GM06990 (cell line): ENCODE results near the gene PTGR2.
"Not testable (repeated sequence)": the region's sequence is repeated elsewhere in the genome, so short reads cannot be mapped to it uniquely, and the experiment has no call there.

Experiments used
- DNase-seq: peaks from one replicate; pipeline ENCODE4 v3.0.0-alpha.2; 2011; ENCODE audit not compliant: insufficient read length; ENCODE audit errors: extremely low read depth
- H3K27me3 ChIP-seq: replicated peaks from 2 replicates; pipeline ENCODE4 v1.6.0; 2011; ENCODE audit warnings: low read length; ENCODE audit not compliant: control insufficient read depth, insufficient read depth
- H3K36me3 ChIP-seq: 2 replicates; pipeline ENCODE4 v1.5.1; 2011; ENCODE audit warnings: low read length; ENCODE audit not compliant: control insufficient read depth, insufficient read depth
- H3K4me3 ChIP-seq: replicated peaks from 2 replicates; pipeline ENCODE4 v1.5.1; 2011; ENCODE audit warnings: low read depth, mild to moderate bottlenecking, control low read depth, low read length
- CTCF ChIP-seq: IDR thresholded peaks from 2 replicates; pipeline ENCODE4 v1.5.1; 2011; ENCODE audit warnings: low read length, control low read depth, mild to moderate bottlenecking, inconsistent platforms; ENCODE audit not compliant: insufficient read depth, poor library complexity, severe bottlenecking

Gene PTGR2

GRCh38 chr14:73824536-73824935, 27.1 kb upstream of the PTGR2 start:
- no peak overlapping the region for H3K4me3 ChIP-seq
- H3K36me3 ChIP-seq, result no peaks in the 10 kb centered on the region
- TF ChIP-seq CTCF, result no peak
- H3K27me3 ChIP-seq, result no peaks in the 10 kb centered on the region
- DNase-seq, result no peak

- DNase-seq, result peak; percentile 54
- Histone ChIP-seq H3K4me3 (no peak overlapping the region), H3K27me3 (no peaks in the 10 kb centered on the region), H3K36me3 (no peaks in the 10 kb centered on the region)
- TF ChIP-seq CTCF, result peak; percentile 95
These were observed 26.0 kb upstream of the PTGR2 start for GRCh38 chr14:73825551-73826188.

GRCh38 chr14:73827190-73827589, 24.4 kb upstream of the PTGR2 start:
- TF ChIP-seq CTCF, result peak; percentile 22
- H3K36me3 ChIP-seq, H3K27me3 ChIP-seq, H3K4me3 ChIP-seq, DNase-seq: not testable (repeated sequence)

GRCh38 chr14:73829071-73829470, 22.6 kb upstream of the PTGR2 start:
- H3K4me3 ChIP-seq, result no peak overlapping the region
- no peak for DNase-seq
- no peak for TF ChIP-seq CTCF
- no peaks in the 10 kb centered on the region for H3K27me3 ChIP-seq
- no peaks in the 10 kb centered on the region for H3K36me3 ChIP-seq

- TF ChIP-seq CTCF, result no peak
- Histone ChIP-seq H3K36me3 (no peaks in the 10 kb centered on the region), H3K4me3 (no peak overlapping the region), H3K27me3 (no peaks in the 10 kb centered on the region)
- peak; percentile 52 for DNase-seq
These were observed 21.9 kb upstream of the PTGR2 start for GRCh38 chr14:73829526-73830431.
